RPMI8226 (cell line): ENCODE measurements around the gene NUP42.
"Not testable (repeated sequence)": the region's sequence is repeated elsewhere in the genome, so short reads cannot be mapped to it uniquely, and the experiment has no call there.

Experiments used
- DNase-seq: peaks from one replicate; pipeline ENCODE4 v3.0.0-alpha.2; 2015

The NUP42 gene, protein sequence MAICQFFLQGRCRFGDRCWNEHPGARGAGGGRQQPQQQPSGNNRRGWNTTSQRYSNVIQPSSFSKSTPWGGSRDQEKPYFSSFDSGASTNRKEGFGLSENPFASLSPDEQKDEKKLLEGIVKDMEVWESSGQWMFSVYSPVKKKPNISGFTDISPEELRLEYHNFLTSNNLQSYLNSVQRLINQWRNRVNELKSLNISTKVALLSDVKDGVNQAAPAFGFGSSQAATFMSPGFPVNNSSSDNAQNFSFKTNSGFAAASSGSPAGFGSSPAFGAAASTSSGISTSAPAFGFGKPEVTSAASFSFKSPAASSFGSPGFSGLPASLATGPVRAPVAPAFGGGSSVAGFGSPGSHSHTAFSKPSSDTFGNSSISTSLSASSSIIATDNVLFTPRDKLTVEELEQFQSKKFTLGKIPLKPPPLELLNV

DNA sequence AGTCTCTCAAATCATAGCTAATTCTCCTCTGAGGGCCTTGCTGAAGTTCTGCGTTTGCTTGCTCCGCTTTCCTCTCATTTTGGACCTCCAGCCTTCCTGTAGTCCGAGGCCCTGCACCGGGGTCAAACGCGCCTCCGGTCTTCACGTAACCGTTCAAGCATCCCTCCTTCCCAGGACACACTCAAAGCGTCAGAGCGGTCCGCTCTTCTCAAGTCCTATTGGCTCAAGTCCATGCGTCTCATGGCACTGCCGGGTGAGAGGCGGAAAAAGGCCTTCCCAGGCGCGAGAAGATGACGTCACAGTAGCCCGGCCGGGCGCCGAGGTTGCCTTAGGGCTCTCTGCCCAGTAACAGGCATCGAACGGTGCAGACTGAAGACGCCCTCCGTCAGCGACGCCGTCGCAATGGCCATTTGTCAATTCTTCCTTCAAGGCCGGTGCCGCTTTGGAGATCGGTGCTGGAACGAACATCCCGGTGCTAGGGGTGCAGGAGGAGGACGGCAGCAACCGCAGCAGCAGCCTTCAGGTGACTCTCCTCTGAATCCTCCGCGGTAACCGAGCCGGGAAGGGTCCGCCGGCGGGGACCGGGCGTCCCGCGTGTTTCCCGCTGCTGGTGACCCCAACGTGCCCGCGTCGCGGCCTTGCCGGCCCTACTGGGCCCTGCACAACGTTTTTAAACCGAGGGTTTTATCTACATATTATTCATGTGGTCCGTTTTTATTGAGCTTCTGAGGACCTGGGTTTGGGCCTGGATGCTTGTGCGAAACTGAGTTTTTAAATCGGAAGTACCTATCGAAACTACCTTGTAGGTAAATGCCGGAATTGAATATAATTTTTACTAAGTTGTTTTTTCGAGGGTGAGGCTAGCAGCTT is at the start of gene NUP42:
TSS of gene NUP42 (plus strand) at position 365 of the 870 bp plus-strand sequence. CDS start at position 403, 38 bp downstream.
- peak; percentile 100 for DNase-seq

DNA sequence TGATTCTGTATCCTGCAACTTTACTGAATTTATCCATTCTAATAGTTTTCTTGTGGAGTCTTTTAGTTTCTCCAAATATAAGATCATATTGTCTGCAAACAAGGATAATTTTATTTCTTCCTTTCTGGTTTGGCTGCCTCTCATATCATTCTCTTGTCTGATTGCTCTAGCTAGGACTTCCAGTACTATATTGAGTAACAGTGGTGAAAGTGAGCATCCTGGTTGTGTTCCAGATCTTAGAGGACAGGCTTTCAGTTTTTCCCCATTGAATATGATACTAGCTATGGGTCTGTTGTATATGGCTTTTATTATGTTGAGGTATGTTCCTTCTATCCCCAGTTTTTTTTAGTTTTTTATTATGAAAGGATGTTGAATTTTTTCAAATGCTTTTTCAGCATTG is 48.1 kb upstream of the NUP42 start:
- no peak for DNase-seq

DNA sequence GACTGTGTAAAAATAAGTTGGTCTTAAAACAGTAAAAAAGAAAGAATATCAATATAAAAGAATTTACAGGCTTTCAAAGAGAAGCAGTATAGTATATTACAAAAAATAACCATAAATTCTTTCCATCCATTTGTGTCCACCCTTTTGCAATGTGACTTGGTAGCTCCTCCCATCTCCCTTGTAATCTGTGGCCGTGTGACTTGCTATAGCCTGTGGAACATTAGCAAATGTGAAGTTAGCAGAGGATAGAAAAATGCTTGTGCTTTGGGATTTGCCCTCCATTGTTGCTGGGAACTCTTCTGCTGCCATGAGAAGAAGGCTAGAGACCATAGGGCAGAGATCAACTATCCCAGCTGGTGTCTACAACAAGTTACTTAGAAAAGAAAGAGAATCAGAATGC is 46.1 kb upstream of the NUP42 start:
- no peak for DNase-seq

DNA sequence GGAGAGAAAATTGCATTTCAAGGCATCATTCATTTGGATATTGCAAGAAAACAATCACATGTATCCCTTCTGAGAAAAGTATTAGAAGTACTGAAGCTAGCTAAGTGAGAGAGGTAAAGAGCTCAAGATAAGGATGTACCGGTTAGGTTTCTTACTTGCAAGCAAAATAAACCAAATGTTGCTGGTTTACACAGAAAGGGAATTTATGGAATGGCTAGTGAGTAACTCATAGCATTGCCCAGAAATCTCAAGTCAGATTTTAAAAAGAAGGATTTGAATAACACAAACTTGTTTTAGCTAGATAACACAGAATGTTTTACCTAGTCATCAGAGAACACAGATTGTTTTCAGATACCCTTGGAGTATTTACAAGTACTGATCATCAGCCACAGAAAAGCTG is 45.6 kb upstream of the NUP42 start:
- DNase-seq: no peak

DNA sequence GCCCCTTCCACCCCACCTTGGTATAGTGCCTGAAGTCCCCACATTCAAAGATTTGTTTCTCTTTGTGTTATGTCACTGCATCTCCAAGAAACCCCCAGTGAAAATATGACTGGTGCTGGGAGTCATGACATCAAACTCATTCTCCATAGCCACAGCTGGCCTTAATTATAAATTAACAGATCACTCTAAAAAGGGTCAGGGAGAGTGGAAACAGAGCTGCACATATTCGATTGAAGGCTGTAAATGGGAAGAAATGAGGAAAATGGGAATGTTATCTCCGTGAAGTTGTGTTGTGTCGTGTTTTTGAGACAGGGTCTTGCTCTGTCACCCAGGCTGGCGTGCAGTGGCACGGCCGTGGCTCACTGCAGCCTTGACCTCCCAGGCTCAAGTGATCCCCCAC is 24.2 kb upstream of the NUP42 start:
- no peak for DNase-seq

DNA sequence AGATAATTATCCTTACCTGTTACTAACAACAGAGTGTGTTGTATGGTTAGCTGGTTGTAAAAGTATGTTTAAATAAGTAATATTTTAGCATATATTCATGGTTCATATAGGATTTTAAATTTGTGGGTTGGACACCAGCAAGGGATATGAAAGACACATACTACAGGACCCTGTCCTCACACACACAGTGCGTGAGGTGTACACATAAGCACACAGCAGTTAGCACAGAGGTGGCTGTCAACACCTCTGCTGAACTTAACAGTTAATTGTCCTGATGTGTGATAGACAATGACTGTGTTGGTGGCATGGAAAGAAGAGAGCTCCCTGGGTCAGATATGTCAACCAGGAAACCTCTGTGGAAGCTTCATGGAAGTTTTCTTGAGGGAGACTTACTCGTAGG is 23.3 kb upstream of the NUP42 start:
- no peak for DNase-seq

DNA sequence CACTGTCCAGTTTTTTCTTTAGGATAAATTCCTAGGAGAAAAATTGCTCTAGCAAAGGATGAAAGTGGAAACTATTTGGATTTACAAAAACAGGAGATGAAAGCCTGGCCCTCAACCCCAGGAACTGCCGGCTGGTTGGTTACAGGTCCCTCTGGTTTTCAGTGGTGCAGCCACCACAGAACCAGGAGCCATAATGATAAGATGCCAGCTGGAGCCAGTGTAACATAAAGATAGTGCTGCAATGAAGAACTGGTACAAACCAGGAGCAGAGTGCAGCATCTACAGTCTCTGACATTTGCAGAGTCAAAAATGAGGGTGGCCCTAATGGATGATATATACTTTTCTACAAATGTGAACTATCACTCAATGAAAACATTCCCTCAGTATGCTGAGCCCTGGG is 20.4 kb upstream of the NUP42 start:
- no peak for DNase-seq

DNA sequence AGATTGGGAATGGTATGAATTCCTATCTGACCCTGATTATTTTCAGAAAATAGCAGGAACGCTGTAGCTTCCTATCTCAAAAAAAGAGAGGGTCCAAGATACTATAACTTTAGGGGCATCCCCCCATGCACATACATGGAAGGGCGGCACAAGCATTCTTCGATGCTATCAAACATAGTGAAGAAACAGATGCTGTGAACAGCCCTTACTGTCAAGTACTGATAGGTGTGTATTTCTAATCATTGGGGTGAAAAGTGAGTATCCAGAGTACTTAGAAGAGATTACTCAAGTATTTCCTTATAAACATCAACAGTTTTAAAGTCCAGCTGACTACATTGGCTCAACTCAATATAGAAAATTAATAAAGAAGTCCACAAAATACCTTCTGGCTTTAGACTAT is 17.0 kb upstream of the NUP42 start:
- DNase-seq: no peak

DNA sequence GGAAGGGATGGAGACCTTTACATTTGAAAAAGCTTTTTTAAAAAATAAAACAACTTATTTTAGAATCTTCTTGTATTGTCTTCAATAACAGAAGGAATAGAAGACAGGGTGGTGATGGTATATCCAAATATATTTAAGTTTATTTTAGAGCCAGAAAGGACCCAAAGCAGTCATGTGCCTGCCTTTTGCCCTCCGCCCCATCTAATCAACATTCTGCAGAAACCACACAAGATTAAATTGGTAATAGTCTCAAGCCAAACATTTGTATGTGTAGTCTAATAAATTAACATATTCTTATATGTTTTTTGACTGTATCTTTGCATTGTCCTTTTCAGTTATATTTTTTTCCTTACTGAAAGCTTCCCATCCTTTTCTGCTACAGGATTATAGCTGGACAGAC is 16.5 kb upstream of the NUP42 start:
- no peak for DNase-seq

DNA sequence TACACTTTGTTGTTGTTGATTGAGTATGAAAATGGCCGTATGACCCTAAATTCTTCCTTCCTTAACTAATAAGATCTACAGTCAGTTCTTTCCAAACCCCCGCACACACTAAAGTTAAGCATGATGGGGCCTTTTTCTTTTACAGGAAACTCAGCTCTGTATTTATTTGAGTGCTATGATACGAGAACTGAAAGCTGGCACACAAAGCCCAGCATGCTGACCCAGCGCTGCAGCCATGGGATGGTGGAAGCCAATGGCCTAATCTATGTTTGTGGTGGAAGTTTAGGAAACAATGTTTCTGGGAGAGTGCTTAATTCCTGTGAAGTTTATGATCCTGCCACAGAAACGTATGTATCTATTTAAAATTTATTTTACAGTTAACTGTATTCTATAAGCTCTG is 14.2 kb upstream of the NUP42 start:
- no peak for DNase-seq

DNA sequence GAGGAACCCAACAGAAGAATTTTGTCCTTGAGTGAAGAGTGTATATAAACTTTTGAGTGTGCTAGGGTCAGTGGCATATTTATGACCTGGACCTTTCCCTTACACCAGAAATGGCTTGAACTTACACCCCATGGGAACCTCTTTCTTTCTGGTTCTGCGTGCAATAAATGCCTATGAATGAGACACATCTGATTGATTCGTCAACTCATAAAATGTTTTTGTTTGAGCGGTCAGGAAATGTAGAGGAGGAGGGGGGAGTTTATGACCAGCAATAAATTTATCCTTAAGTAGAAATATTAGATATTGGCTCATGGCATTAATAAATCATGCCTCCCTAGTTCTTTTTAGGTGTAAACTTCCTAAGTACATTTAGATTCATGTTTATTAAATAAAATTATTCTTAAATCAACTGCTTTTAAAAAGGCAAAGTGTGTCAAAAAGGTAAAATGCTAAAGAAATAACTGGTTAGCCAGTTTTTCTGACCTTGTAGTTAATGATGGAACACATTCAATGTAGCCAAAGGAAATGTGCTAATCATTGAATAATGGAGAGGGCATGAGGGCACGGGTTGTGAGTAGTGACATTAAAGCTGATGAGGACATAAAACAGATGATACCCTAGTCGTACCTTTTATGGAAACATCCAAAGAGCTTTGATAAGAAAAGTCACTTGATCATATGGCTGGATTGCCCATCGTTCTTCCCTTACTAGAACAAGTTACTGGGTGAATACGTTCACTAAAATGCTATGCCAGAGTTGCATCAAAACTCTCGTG is 13.6 kb upstream of the NUP42 start:
- no peak for DNase-seq

DNA sequence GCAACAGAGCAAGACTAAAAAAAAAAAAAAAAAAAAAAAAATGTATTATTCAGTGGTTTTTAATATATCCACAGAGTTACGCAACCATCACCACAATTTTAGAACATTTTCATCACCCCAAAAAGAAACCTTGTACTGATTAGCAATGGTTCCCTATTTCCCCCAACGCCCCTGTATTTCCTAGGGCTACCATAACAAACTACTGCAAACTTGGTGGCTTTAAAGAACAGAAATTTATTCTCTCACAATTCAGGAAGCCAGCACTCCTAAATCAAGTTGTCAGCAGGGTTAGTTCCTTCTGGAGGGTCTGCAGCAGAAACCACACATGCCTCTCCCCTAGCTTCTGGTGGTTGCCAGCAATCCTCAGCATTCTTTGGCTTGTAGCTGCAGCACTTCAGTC is 5.9 kb upstream of the NUP42 start:
- DNase-seq: no peak

DNA sequence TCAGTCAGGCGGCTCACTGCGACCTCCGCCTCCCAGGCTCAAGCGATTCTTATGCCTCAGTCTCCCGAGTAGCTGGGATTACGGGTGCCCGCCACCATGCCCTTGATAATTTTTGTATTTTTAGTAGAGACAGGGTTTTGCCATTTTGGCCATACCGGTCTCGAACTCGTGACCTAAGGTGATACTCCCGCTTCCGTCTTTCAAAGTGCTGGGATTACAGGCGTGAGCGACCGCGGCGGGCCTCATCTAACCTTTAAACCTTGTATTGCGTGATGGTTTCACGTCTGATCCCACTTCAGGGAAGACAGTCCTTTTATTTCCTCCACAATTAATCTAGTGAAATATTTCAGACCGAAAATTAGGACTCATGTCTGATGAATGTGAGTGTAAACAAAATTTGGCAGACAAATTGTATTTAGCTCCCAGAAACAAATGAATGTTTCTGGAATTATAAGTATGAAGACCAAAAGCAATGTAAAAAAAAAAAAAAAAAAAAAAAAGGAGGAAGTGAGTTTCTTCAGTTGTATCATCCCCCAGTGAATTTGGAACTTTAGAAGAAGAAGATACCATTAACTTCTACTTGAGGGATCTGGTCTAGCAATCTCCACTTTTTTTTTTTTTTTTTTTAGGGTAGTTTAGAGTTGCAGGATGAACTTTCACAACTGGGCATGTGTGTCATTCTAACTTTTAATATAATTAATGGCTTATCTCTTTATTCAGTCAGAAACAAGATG is 1.6 kb downstream of the NUP42 start:
- DNase-seq: peak; percentile 8

DNA sequence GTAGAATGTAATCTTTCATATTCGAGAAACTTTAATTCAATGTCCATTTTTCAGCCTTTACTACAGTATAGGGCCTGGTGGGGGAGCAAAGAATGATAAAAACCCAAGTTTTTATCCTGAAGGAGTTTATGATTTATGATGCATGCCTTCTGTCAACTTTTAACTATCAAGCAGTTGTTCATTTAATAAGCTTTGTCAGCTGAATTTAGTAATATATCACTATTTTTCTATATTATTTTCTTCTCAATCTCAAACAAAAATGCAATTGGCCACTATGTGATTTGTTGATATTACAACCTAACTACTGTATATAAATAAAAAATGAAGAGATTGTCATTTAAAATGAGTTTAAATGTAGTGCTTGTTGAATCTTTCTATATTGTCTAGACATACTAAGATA is 2.4 kb downstream of the NUP42 start:
- no peak for DNase-seq

DNA sequence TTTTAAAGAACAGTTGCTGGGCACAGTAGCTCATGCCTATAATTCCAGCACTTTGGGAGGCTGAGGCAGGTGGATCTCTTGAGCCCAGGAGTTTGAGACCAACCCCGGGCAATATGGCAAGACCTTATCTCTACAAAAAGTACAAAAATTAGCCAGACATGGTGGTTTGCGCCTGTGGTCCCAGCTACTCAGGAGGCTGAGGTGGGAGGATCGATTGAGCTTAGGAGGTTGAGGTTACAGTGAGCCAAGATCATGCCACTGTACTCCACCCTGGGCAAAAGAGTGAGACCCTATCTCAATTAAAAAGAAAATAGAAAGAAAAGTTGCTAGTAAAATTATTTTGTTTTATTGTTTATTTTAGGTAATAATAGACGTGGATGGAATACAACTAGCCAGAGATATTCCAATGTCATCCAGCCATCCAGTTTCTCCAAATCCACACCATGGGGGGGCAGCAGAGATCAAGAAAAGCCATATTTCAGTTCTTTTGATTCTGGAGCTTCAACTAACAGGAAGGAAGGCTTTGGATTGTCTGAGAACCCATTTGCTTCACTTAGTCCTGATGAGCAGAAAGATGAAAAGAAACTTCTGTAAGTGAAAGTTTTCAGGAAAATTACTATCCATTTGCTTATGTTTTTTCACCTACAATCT is 3.0 kb downstream of the NUP42 start:
- DNase-seq: peak; percentile 28

DNA sequence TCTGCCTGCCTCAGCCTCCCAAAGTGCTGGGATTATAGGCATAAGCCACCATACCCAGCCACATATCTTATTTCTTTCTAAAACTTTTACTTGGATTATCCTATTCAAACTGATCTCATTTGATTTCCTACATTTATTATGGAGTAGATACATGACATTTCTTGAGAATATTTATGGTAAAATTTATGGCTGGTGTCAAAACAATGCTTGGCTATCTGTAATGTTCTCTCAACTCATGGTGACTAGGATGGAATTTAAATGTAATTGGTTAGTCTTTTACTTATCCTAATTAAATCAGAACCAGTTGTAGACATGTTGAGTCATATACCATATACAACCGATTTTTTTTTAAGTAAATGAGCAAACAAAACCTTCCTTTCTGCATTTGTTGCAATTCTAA is 4.1 kb downstream of the NUP42 start:
- DNase-seq: no peak

DNA sequence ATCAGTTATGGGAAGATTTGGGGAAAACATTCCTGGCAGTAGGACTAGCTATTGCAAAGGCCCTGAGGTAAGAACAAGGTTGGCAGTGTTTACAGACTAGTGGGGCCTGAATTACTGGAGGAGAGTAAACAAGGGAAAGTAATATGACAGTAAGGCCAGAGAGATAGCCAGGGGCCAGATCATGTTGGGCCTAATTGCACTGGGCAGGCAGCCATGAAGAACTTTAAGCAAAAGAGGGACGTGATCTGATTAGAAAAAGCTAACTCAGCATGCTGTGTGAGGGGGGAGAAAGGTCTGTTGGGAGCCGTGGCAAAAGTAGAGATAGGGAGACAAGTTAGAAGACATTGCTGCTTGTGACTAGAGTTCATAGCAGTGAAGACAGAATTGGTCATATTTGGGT is 9.2 kb downstream of the NUP42 start:
- DNase-seq: no peak

DNA sequence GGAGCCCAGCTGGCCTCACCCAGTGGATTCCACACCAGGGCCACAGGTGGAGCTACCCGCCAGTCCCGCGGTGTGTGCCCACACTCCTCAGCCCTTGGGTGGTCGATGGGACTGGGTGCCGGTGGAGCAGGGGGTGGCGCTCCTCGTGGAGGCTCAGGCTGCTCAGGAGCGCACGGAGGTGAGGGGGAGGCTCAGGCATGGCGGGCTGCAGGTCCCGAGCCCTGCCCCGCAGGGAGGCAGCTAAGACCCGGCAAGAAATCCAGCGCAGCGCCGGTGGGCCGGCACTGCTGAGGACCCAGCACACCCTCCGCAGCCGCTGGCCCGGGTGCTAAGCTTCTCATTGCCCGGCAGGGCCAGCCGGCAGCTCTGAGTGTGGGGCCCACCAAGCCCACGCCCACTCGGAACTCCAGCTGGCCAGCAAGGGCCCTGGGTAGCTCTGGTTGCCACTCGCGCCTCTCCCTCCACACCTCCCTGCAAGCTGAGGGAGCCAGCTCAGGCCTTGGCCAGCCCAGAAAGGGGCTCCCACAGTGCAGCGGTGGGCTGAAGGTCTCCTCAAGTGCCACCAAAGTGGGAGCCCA is 11.9 kb downstream of the NUP42 start:
- not testable (repeated sequence) for DNase-seq

DNA sequence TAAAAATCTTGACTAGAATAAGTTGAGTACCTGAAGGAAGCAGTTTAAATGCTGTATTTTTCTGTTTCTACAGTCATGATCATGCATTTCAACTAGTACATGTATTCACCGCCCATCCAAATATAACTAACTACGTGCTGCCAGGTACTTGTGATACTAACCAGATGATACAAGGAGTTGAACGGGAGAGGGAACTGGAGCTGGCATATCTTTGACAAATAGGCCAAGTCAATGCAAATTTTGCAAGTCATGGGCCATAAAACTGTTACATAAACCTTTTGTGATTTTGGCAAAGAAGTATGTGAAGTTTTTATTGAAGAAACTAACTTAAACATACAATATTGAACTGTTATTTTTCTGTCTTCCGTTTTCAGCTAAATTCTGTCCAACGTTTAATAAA is 14.5 kb downstream of the NUP42 start:
- DNase-seq: no peak

DNA sequence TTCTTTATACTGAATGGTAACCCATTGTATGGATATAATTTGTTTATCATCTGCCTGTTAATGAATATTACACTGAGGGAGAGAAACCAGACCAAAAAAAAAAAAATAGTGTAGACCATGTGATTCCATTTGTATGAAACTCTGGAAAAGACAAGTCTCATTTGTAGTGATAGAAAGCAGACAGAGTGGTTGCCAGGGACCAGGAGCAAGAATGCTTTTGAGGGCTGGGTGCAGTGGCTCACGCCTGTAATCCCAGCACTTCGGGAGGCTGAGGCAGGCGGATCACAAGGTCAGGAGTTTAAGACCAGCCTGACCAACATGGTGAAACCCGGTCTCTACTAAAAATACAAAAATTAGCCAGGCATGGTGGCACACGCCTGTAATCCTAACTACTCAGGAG is 15.9 kb downstream of the NUP42 start:
- not testable (repeated sequence) for DNase-seq

DNA sequence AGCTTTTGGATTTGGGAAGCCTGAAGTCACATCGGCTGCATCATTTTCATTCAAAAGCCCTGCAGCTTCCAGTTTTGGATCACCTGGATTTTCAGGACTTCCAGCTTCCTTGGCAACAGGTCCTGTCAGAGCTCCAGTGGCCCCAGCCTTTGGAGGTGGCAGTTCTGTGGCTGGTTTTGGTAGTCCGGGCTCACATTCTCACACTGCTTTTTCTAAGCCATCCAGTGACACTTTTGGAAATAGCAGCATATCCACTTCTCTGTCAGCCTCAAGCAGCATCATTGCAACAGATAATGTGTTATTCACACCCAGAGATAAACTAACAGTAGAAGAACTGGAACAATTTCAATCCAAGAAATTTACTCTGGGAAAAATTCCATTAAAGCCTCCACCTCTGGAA is 18.5 kb downstream of the NUP42 start:
- DNase-seq: no peak

DNA sequence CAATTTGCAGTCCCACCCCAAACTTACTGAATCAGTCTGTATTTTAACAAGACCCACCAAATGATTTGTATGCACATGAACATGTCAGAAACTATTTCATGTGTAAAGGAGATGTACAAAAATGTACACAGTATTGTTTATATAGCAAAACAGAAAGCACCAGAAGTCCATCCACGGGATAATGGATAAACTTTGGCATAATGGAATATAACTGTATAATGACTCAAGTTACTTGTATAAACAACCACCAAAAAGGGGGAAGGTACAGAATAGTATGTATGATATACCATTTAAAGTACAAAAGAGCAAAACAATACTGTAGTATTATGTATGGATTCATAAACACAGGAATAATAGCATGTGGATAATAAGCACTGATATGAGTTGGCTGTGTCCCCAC is 22.4 kb downstream of the NUP42 start:
- DNase-seq: no peak
